HL-60 (cell line): ENCODE data around the gene FZR1.

Source experiments
- DNase-seq, 2 experiments: peaks; one replicate each; pipeline ENCODE4 v3.0.0-alpha.2; 2010 to 2020; ENCODE audit warnings: low read depth in 1 of 2, low spot score in 1 of 2
- H3K27ac ChIP-seq: fragments of 250-450 bp; sonication (Bioruptor Pico); replicated peaks from 2 replicates; pipeline ENCODE4 v1.5.1; 2020; ENCODE audit warnings: mild to moderate bottlenecking, moderate library complexity
- H3K27me3 ChIP-seq: fragments of 250-450 bp; sonication (Bioruptor Pico); 2 replicates; pipeline ENCODE4 v1.5.1; 2021; ENCODE audit warnings: mild to moderate bottlenecking, moderate library complexity; ENCODE audit not compliant: insufficient read depth, poor library complexity, severe bottlenecking
- H3K4me3 ChIP-seq: replicated peaks from 2 replicates; pipeline ENCODE4 v1.5.1; 2011; ENCODE audit warnings: mild to moderate bottlenecking, control low read depth, low read length; ENCODE audit not compliant: insufficient read depth
- GABPA ChIP-seq: IDR thresholded peaks from 2 replicates; pipeline ENCODE4 v1.6.1; 2012; ENCODE audit warnings: low read depth
- POLR2AphosphoS5 ChIP-seq: IDR thresholded peaks from 2 replicates; pipeline ENCODE4 v1.6.1; 2012; ENCODE audit warnings: low read depth
- SPI1 ChIP-seq: IDR thresholded peaks from 2 replicates; pipeline ENCODE4 v1.6.1; 2012; ENCODE audit warnings: low read depth, mild to moderate bottlenecking, borderline replicate concordance
- TF ChIP-seq, protein P1 (sequence below): IDR thresholded peaks from one replicate; pipeline ENCODE4 v1.5.1; 2011; ENCODE audit warnings: low read length, control low read depth, inconsistent platforms; ENCODE audit not compliant: insufficient read depth
- TF ChIP-seq, protein P2 (sequence below): IDR thresholded peaks from 2 replicates; pipeline ENCODE4 v1.6.1; 2012; ENCODE audit warnings: low read depth; ENCODE audit not compliant: insufficient replicate concordance

The FZR1 gene

DNA sequence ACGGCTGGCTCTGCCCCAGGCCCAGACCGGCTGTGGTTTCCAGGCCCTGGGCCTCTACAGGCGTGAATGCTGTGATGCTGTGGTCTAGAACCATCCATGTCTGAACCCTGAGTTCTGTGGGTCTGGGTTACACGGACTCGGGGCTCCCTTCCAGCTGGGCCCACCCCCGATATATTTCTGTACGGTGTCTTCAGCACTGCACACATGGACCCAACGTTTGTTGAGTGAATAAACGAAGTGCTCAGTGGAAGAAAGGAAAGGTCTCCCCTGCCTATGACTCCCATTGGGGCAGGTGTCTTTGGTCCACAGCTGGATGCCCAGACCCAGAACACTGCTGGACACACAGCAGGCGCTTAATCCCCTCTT is 39.5 kb downstream of the FZR1 start:
- Histone ChIP-seq H3K4me3 (no peak overlapping the region), H3K27me3 (no peaks in the 10 kb centered on the region), H3K27ac (no peak overlapping the region)
- TF ChIP-seq, protein P1, sequence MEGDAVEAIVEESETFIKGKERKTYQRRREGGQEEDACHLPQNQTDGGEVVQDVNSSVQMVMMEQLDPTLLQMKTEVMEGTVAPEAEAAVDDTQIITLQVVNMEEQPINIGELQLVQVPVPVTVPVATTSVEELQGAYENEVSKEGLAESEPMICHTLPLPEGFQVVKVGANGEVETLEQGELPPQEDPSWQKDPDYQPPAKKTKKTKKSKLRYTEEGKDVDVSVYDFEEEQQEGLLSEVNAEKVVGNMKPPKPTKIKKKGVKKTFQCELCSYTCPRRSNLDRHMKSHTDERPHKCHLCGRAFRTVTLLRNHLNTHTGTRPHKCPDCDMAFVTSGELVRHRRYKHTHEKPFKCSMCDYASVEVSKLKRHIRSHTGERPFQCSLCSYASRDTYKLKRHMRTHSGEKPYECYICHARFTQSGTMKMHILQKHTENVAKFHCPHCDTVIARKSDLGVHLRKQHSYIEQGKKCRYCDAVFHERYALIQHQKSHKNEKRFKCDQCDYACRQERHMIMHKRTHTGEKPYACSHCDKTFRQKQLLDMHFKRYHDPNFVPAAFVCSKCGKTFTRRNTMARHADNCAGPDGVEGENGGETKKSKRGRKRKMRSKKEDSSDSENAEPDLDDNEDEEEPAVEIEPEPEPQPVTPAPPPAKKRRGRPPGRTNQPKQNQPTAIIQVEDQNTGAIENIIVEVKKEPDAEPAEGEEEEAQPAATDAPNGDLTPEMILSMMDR, result no peak
- no peak for TF ChIP-seq GABPA
- TF ChIP-seq POLR2AphosphoS5, result 0 out of 2 replicates have a peak, but pooled peaks have one; percentile 4
- TF ChIP-seq, protein P2, sequence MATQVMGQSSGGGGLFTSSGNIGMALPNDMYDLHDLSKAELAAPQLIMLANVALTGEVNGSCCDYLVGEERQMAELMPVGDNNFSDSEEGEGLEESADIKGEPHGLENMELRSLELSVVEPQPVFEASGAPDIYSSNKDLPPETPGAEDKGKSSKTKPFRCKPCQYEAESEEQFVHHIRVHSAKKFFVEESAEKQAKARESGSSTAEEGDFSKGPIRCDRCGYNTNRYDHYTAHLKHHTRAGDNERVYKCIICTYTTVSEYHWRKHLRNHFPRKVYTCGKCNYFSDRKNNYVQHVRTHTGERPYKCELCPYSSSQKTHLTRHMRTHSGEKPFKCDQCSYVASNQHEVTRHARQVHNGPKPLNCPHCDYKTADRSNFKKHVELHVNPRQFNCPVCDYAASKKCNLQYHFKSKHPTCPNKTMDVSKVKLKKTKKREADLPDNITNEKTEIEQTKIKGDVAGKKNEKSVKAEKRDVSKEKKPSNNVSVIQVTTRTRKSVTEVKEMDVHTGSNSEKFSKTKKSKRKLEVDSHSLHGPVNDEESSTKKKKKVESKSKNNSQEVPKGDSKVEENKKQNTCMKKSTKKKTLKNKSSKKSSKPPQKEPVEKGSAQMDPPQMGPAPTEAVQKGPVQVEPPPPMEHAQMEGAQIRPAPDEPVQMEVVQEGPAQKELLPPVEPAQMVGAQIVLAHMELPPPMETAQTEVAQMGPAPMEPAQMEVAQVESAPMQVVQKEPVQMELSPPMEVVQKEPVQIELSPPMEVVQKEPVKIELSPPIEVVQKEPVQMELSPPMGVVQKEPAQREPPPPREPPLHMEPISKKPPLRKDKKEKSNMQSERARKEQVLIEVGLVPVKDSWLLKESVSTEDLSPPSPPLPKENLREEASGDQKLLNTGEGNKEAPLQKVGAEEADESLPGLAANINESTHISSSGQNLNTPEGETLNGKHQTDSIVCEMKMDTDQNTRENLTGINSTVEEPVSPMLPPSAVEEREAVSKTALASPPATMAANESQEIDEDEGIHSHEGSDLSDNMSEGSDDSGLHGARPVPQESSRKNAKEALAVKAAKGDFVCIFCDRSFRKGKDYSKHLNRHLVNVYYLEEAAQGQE, result peak; percentile 79
- DNase-seq, result no peak

DNA sequence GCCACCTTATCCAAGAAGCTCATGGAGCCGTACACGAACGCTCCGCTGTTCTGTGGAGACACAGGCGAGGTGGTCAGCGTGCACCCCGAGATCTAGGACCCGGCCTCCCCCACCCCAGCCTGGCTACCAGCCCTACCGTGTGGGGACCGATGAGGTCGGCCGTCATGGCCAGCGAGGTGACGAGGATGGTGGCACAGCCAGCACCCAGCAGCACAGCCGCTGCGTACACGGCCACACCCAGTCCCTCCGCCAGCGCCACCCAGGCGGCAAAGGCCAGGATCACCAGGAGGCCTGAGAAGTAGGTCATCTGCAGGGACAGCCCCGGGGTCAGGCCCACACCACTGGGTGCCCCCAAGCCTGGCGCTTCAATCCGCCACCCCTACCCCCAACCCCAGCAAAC is 40.0 kb downstream of the FZR1 start:
- no peak for DNase-seq
- no peaks in the 10 kb centered on the region for H3K27me3 ChIP-seq
- no peak for TF ChIP-seq GABPA
- TF ChIP-seq, protein P1, result no peak
- no peak overlapping the region for H3K4me3 ChIP-seq
- no peak overlapping the region for H3K27ac ChIP-seq

GRCh38 chr19:3547301-3547731 is 41.2 kb downstream of the FZR1 start:
- no peak for TF ChIP-seq GABPA
- TF ChIP-seq, protein P1, result peak; percentile 50
- DNase-seq, result no peak
- no peaks in the 10 kb centered on the region for H3K27me3 ChIP-seq
- peak overlapping the region; percentile 89 for H3K27ac ChIP-seq
- no peak overlapping the region for H3K4me3 ChIP-seq

- TF ChIP-seq POLR2AphosphoS5 (no peak), SPI1 (no peak), GABPA (no peak)
- TF ChIP-seq, protein P1, result no peak
- TF ChIP-seq, protein P2, result no peak
- Histone ChIP-seq H3K27ac (peak overlapping the region; percentile 89), H3K27me3 (no peaks in the 10 kb centered on the region), H3K4me3 (no peak overlapping the region)
- no peak for DNase-seq
Measured at GRCh38 chr19:3547767-3548282, 41.7 kb downstream of the FZR1 start.
